Transverse colon (tissue), 4 donors: ENCODE measurements around the gene DCP2. TPM values are rescaled to one million over a fixed set of nuclear protein-coding genes. Genes with fewer than 3 reads are reported as not detected.

Source experiments
- DNase-seq: peaks from one replicate; pipeline ENCODE4 v3.0.0-alpha.2; 2019
- H3K27ac ChIP-seq, 4 donors: fragments of 200-600 bp; sonication (generic); 2 replicates each; pipeline ENCODE4 v1.5.1; 2016 to 2018; ENCODE audit warnings: inconsistent platforms in 4 of 4
- H3K27me3 ChIP-seq: fragments of 200-600 bp; sonication (generic); 2 replicates; pipeline ENCODE4 v1.5.1; 2017; ENCODE audit warnings: inconsistent platforms
- H3K36me3 ChIP-seq, 4 donors: fragments of 200-600 bp; sonication (generic); 2 replicates each; pipeline ENCODE4 v1.5.1; 2017 to 2019; ENCODE audit warnings: inconsistent platforms in 4 of 4
- H3K4me1 ChIP-seq, 4 donors: fragments of 200-600 bp; sonication (generic); 2 replicates each; pipeline ENCODE4 v1.5.1; 2017 to 2020; ENCODE audit warnings: inconsistent platforms in 4 of 4
- H3K4me3 ChIP-seq, 4 donors: fragments of 200-600 bp; sonication (generic); 1 replicate in 1 of 4; 2 replicates in 3 of 4; pipeline versions ENCODE4 v1.5.1 to v1.6.1; 2017 to 2019; ENCODE audit warnings: inconsistent platforms in 4 of 4
- H3K9me3 ChIP-seq, 2 donors: fragments of 200-600 bp; sonication (generic); 2 replicates each; pipeline ENCODE4 v1.5.1; 2017 to 2019; ENCODE audit warnings: inconsistent platforms in 2 of 2
- EP300 ChIP-seq: sonication (generic); formaldehyde crosslinking; IDR thresholded peaks from one replicate; pipeline ENCODE4 v1.6.1; 2017; ENCODE audit warnings: antibody characterized with exemption, low read depth
- POLR2A ChIP-seq: fragments of 450-650 bp; IDR thresholded peaks from one replicate; pipeline ENCODE4 v1.6.1; 2016; ENCODE audit warnings: antibody characterized with exemption, mild to moderate bottlenecking, moderate library complexity
- POLR2AphosphoS5 ChIP-seq, 3 donors: sonication (generic); formaldehyde crosslinking; IDR thresholded peaks; one replicate each; pipeline ENCODE4 v1.6.1; 2016; ENCODE audit warnings: antibody characterized with exemption in 3 of 3
- WGBS, 2 donors: methylation state at CpG; one replicate each; pipeline ENCODE4 v1.1.5; 2018; ENCODE audit warnings: low coverage in 1 of 2; 5-methylcytosine and 5-hydroxymethylcytosine counted together
- in situ Hi-C, 4 donors: fragments of 200-750 bp; cut with MboI; loops; one replicate each; pipeline versions ENCODE4 v1.15.0 to v1.15.1; 2017; ENCODE audit warnings: low sequenced_read_pairs in 3 of 4, low pct_ligation_motif_present in 1 of 4, low pct_unique_long_range_greater_than_20kb in 1 of 4
- intact Hi-C: fragments of 100-400 bp; cut with DNase I; formaldehyde crosslinking; loops from one replicate; pipeline ENCODE4 v1.15.1; 2023; ENCODE audit warnings: low total_unique reads
- total RNA-seq, 4 donors: library from RNA; depleted of rRNA; stranded (reverse); fragments of >200 nt; gene quantifications; one replicate each; pipeline ENCODE4 v1.1.0, GENCODE V29; 2016
- TF ChIP-seq, protein P1 (sequence below), 5 experiments: fragments of 200-600 bp in 3 of 5; fragments of 450-650 bp in 2 of 5; sonication (generic) in 3 of 5; IDR thresholded peaks; 1 replicate in 2 of 5; 2 replicates in 3 of 5; pipeline ENCODE4 v1.5.1; 2016 to 2017; ENCODE audit warnings: antibody characterized with exemption in 5 of 5, inconsistent platforms in 3 of 5, mild to moderate bottlenecking in 2 of 5, moderate library complexity in 1 of 5

Gene DCP2
- total RNA-seq = 10 to 100 TPM; 11.6 to 27.8 (median 20.7) TPM

DNA sequence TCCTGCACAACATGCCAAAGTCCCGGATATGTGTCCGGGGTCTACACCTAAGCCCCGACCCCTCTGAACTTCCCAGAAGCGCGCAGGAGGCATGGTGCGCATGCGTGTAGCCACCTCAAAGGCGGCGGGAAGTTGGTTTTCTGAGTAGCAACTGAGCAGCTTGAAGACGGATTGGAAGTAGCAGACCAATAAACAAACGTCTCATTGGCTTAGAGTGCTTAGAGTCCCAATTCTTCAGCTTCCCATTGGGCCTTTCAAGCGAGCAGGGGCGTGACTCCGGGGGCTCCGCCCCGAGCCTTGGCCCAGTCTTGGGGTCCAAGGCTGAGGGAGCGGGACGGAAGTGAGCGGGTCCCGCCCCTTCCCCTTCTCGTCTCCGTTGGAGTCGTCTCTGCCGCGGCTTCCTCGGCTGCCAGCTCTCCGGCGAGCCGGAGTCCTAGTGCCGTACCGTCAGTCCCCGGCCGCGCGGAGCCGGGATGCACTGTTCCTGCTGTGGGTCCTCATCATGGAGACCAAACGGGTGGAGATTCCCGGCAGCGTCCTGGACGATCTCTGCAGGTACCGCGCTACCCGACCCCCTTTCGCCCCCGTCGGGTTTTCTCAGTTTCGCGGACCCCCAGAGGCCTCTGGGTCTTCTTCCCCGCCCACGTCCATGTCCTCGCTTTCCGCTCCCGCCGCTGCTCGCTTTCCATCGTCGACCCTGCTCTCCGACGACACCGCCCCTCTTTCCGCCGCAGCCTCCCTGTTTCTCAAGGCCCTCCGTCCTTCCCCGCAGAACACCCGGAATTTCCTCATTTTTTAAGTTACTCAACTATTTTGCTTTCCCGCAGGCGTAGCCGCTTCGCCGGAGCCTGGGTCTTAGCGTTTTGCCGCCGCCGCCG lies at the start of gene DCP2:
Gene DCP2 (plus strand): TSS at position 367 of the 878 bp plus-strand sequence. CDS start 136 bp downstream, at position 503.
- in situ Hi-C loops (loop anchor here in 3 of 4 donors (25.0 kb wide), 2 partner anchors 536 to 636 kb away; partner anchors contain the start of gene YTHDC2 (in 3 of the 3)), intact Hi-C loops (no loop called here)
- H3K27ac ChIP-seq = peak within 1 kb of the TSS; percentile 91 to 96 (median 93)
- no peaks in the 10 kb centered on the region for H3K27me3 ChIP-seq
- DNase-seq = peak; percentile 95
- peak; percentile 78 to 85 (median 84) for TF ChIP-seq POLR2AphosphoS5 (IDR thresholded peaks at IDR 0.05)
- TF ChIP-seq, protein P1, sequence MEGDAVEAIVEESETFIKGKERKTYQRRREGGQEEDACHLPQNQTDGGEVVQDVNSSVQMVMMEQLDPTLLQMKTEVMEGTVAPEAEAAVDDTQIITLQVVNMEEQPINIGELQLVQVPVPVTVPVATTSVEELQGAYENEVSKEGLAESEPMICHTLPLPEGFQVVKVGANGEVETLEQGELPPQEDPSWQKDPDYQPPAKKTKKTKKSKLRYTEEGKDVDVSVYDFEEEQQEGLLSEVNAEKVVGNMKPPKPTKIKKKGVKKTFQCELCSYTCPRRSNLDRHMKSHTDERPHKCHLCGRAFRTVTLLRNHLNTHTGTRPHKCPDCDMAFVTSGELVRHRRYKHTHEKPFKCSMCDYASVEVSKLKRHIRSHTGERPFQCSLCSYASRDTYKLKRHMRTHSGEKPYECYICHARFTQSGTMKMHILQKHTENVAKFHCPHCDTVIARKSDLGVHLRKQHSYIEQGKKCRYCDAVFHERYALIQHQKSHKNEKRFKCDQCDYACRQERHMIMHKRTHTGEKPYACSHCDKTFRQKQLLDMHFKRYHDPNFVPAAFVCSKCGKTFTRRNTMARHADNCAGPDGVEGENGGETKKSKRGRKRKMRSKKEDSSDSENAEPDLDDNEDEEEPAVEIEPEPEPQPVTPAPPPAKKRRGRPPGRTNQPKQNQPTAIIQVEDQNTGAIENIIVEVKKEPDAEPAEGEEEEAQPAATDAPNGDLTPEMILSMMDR (IDR thresholded peaks at IDR 0.05) = peak in 1 of 5 experiments; percentile 12
- TF ChIP-seq EP300 = no peak
- peak; percentile 83 for TF ChIP-seq POLR2A
- no peaks in the 10 kb centered on the region for H3K9me3 ChIP-seq
- H3K36me3 ChIP-seq = no peaks in the 10 kb centered on the region
- H3K4me1 ChIP-seq = peaks cover 5 to 25% (median 15%) of the 10 kb centered on the region in 4 donors
- WGBS, 2 donors = 1% methylated on average over 35 to 71 of the region's 75 CpGs
- H3K4me3 ChIP-seq = peak within 1 kb of the TSS; percentile 72 to 99 (median 86)

DNA sequence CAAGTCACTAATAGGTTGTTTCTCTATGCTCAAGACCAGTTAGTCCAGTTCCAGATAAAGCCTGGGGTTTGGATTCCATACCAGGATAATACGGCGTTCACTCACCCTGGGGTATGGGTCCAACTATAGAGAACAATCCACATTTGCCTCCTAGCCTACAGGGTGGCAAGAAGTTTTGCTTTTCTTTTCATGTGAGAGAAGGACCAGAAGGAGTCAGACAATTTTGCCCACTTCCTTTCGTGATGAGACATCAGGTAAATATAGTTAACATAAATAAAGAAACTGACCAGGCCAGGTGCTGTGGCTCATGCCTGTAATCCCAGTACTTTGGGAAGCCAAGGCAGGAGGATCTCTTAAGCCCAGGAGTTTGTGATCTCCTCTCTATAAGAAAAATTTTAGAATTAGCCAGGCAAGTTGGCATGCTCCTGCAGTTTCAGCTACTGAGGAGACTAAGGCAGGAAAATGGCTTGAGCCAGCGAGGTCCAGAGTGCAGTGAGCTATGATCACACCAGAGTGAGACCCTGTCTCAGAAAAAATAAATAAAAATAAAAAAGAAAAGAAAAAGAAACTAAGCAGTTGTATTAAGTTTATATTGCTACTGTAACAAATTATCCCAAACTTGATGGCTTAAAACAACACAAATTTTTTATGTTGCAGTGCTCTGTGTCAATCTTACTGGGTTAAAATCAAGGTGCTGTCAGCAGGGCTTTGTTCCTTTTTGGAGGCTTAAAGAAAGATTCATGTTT lies 47.1 kb upstream of the DCP2 start:
- WGBS, 2 donors = 69 to 81% methylated on average over 4 of the region's 4 CpGs
- no peaks in the 10 kb centered on the region for H3K27me3 ChIP-seq
- peak overlapping the region in 1 of 4 donors; percentile 28 for H3K27ac ChIP-seq
- TF ChIP-seq POLR2A (no peak), EP300 (no peak), POLR2AphosphoS5 (IDR thresholded peaks at IDR 0.05) (no peak)
- TF ChIP-seq, protein P1 (IDR thresholded peaks at IDR 0.05) = no peak
- no peaks in the 10 kb centered on the region for H3K4me1 ChIP-seq
- no peak for DNase-seq
- in situ Hi-C loops (loop anchor here in 1 of 4 donors (25.0 kb wide), 1 partner anchor 367 kb away; no protein-coding TSS in a partner anchor), intact Hi-C loops (no loop called here)
- no peaks in the 10 kb centered on the region for H3K9me3 ChIP-seq
- no peaks in the 10 kb centered on the region for H3K36me3 ChIP-seq
- H3K4me3 ChIP-seq = no peak overlapping the region

DNA sequence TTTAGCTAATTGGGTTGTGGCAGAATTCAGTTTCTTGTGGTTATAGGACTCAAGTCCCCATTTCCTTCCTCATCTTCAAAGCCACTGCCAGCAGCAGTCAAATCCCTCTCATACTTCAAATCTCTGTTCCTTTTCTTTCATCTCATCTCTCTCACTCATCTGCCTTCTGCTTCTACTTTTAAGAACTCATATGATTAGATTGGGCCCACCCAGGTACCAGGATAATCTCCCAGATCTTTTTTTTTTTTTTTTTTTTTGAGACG lies 46.6 kb upstream of the DCP2 start:
- Histone ChIP-seq H3K4me1 (no peaks in the 10 kb centered on the region), H3K27me3 (no peaks in the 10 kb centered on the region), H3K27ac (no peak overlapping the region), H3K36me3 (no peaks in the 10 kb centered on the region), H3K9me3 (no peaks in the 10 kb centered on the region), H3K4me3 (no peak overlapping the region)
- no peak for TF ChIP-seq POLR2AphosphoS5 (IDR thresholded peaks at IDR 0.05)
- TF ChIP-seq EP300 = no peak
- TF ChIP-seq, protein P1 (IDR thresholded peaks at IDR 0.05) = no peak
- TF ChIP-seq POLR2A = no peak
- no peak for DNase-seq
- WGBS, 2 donors = 71 to 100% methylated on average over 1 of the region's 1 CpG
- intact Hi-C loops = no loop called here
- in situ Hi-C loops = loop anchor here in 1 of 4 donors (25.0 kb wide), 1 partner anchor 368 kb away; no protein-coding TSS in a partner anchor

DNA sequence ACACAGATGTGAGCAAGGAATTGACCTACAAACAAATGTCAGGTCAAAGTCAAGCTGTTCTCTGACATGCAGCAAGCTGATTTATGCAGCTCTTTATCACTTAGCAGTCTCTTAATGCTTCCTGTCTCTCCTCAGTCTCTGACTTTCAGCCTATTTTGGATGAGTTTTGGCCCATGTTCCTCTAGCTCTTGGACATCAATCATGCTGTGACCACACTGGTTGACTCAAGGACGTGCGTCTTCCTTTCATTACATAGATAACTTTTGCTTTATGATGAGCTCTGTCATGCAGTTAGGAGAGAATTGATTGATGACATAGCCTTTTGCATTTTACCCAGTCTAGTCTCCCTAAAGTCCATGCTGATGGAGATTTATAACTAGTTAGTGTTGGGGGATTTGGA lies 45.1 kb upstream of the DCP2 start:
- TF ChIP-seq POLR2AphosphoS5 (IDR thresholded peaks at IDR 0.05) = no peak
- TF ChIP-seq EP300 = no peak
- TF ChIP-seq, protein P1 (IDR thresholded peaks at IDR 0.05) = no peak
- no peak for TF ChIP-seq POLR2A
- intact Hi-C loops (no loop called here), in situ Hi-C loops (loop anchor here in 1 of 4 donors (25.0 kb wide), 1 partner anchor 369 kb away; no protein-coding TSS in a partner anchor)
- 57 to 71% methylated on average over 2 of the region's 2 CpGs for WGBS, 2 donors
- H3K4me1 ChIP-seq = no peaks in the 10 kb centered on the region
- H3K9me3 ChIP-seq = no peaks in the 10 kb centered on the region
- H3K4me3 ChIP-seq = no peak overlapping the region
- no peaks in the 10 kb centered on the region for H3K36me3 ChIP-seq
- H3K27me3 ChIP-seq = no peaks in the 10 kb centered on the region
- no peak for DNase-seq
- no peak overlapping the region for H3K27ac ChIP-seq
